ENCODE results near the gene OR13H1. TPM values are rescaled to one million over a fixed set of nuclear protein-coding genes. Genes with fewer than 3 reads are reported as not detected.
"Not testable (repeated sequence)": the region's sequence is repeated elsewhere in the genome, so short reads cannot be mapped to it uniquely, and the experiment has no call there.

Gene OR13H1
- total RNA-seq, 1 donor from 2014 or later = not detected

- Mint-ChIP-seq H3K36me3 (ENCODE audit: unreplicated experiment) (no peaks in the 10 kb centered on the region), H3K4me3 (ENCODE audit: unreplicated experiment) (no peak overlapping the region), H3K9me3 (ENCODE audit: unreplicated experiment) (no peaks in the 10 kb centered on the region), H3K27ac (ENCODE audit: unreplicated experiment) (no peak overlapping the region), H3K27me3 (ENCODE audit: unreplicated experiment) (no peaks in the 10 kb centered on the region), H3K4me1 (ENCODE audit: low read depth, unreplicated experiment) (no peaks in the 10 kb centered on the region)
- TF ChIP-seq CTCF (IDR thresholded peaks at IDR 0.05; ENCODE audit: partially characterized antibody, unreplicated experiment) = no peak
- DNase-seq = no peak
These were observed 27.5 kb downstream of the OR13H1 start for GRCh38 chrX:131571348-131571747.

- H3K9me3 Mint-ChIP-seq (ENCODE audit: unreplicated experiment) = no peaks in the 10 kb centered on the region
- H3K36me3 Mint-ChIP-seq (ENCODE audit: unreplicated experiment) = no peaks in the 10 kb centered on the region
- no peaks in the 10 kb centered on the region for H3K27me3 Mint-ChIP-seq (ENCODE audit: unreplicated experiment)
- no peak for DNase-seq
- H3K4me1 Mint-ChIP-seq (ENCODE audit: low read depth, unreplicated experiment) = peaks cover 2% of the 10 kb centered on the region
- no peak overlapping the region for H3K4me3 Mint-ChIP-seq (ENCODE audit: unreplicated experiment)
- no peak overlapping the region for H3K27ac Mint-ChIP-seq (ENCODE audit: unreplicated experiment)
- TF ChIP-seq CTCF (IDR thresholded peaks at IDR 0.05; ENCODE audit: partially characterized antibody, unreplicated experiment) = no peak
These were observed 28.6 kb downstream of the OR13H1 start for GRCh38 chrX:131572372-131573014.

- H3K4me3 Mint-ChIP-seq (ENCODE audit: unreplicated experiment) = peak overlapping the region; percentile 83
- peak overlapping the region; percentile 96 for H3K27ac Mint-ChIP-seq (ENCODE audit: unreplicated experiment)
- no peaks in the 10 kb centered on the region for H3K36me3 Mint-ChIP-seq (ENCODE audit: unreplicated experiment)
- no peaks in the 10 kb centered on the region for H3K27me3 Mint-ChIP-seq (ENCODE audit: unreplicated experiment)
- TF ChIP-seq CTCF (IDR thresholded peaks at IDR 0.05; ENCODE audit: partially characterized antibody, unreplicated experiment) = no peak
- H3K4me1 Mint-ChIP-seq (ENCODE audit: low read depth, unreplicated experiment) = peaks cover 2% of the 10 kb centered on the region
- DNase-seq = no peak
- H3K9me3 Mint-ChIP-seq (ENCODE audit: unreplicated experiment) = peaks cover 2% of the 10 kb centered on the region
These were observed 33.5 kb downstream of the OR13H1 start for GRCh38 chrX:131577413-131577812.

GRCh38 chrX:131577999-131578734 is 34.3 kb downstream of the OR13H1 start:
- Mint-ChIP-seq H3K9me3 (ENCODE audit: unreplicated experiment) (peaks cover 2% of the 10 kb centered on the region), H3K27ac (ENCODE audit: unreplicated experiment) (peak overlapping the region; percentile 96), H3K36me3 (ENCODE audit: unreplicated experiment) (no peaks in the 10 kb centered on the region), H3K4me3 (ENCODE audit: unreplicated experiment) (peak overlapping the region; percentile 83), H3K27me3 (ENCODE audit: unreplicated experiment) (no peaks in the 10 kb centered on the region), H3K4me1 (ENCODE audit: low read depth, unreplicated experiment) (peaks cover 2% of the 10 kb centered on the region)
- TF ChIP-seq CTCF (IDR thresholded peaks at IDR 0.05; ENCODE audit: partially characterized antibody, unreplicated experiment) = no peak
- peak; percentile 10 for DNase-seq

- not testable (repeated sequence) for H3K36me3 Mint-ChIP-seq (ENCODE audit: unreplicated experiment); H3K4me1 Mint-ChIP-seq (ENCODE audit: low read depth, unreplicated experiment); H3K27me3 Mint-ChIP-seq (ENCODE audit: unreplicated experiment); H3K9me3 Mint-ChIP-seq (ENCODE audit: unreplicated experiment)
- peak overlapping the region; percentile 83 for H3K4me3 Mint-ChIP-seq (ENCODE audit: unreplicated experiment)
- peak overlapping the region; percentile 96 for H3K27ac Mint-ChIP-seq (ENCODE audit: unreplicated experiment)
- peak; percentile 22 for DNase-seq
These were observed 35.0 kb downstream of the OR13H1 start for GRCh38 chrX:131578735-131579367.

Measured in glutamatergic neuron (in vitro differentiated cells).